GM12878 (cell line): ENCODE results near the gene MLLT3.
A peak's percentile ranks its signal among the peaks of the same experiment; 100 is the strongest.

ENCODE experiments used
- CTCF ChIP-seq, 3 experiments: IDR thresholded peaks in 2 of 3; conservative IDR thresholded peaks in 1 of 3; 2 replicates each; pipeline ENCODE4 v1.5.1; 2011; ENCODE audit warnings: low read depth in 3 of 3, low read length in 3 of 3, mild to moderate bottlenecking in 3 of 3, control low read depth in 2 of 3, moderate library complexity in 2 of 3, inconsistent platforms in 1 of 3, mixed read lengths in 1 of 3; ENCODE audit not compliant: control insufficient read depth in 2 of 3, insufficient read depth in 1 of 3; ENCODE audit errors: extremely low read depth in 1 of 3
- EGR1 ChIP-seq, 2 experiments: IDR thresholded peaks; 1 replicate in 1 of 2; 2 replicates in 1 of 2; pipeline ENCODE4 v1.6.1; 2011 to 2012; ENCODE audit warnings: low read depth in 2 of 2, low read length in 2 of 2, borderline replicate concordance in 1 of 2, mild to moderate bottlenecking in 1 of 2, moderate library complexity in 1 of 2
- MXI1 ChIP-seq: fragments of 150-350 bp; IDR thresholded peaks from 2 replicates; pipeline ENCODE4 v1.6.1; 2011; ENCODE audit warnings: low read depth, mild to moderate bottlenecking, inconsistent platforms, low read length, improper control_type of control experiment
- NFIC ChIP-seq: IDR thresholded peaks from 2 replicates; pipeline ENCODE4 v1.6.1; 2012; ENCODE audit warnings: low read depth, mild to moderate bottlenecking, inconsistent platforms, low read length, moderate library complexity
- POLR2AphosphoS5 ChIP-seq: IDR thresholded peaks from 2 replicates; pipeline ENCODE4 v1.6.1; 2011; ENCODE audit warnings: mild to moderate bottlenecking, low read length, inconsistent platforms
- RAD51 ChIP-seq: fragments of 450-650 bp; IDR thresholded peaks from 2 replicates; pipeline ENCODE4 v1.6.1; 2016; ENCODE audit warnings: moderate library complexity, mild to moderate bottlenecking, inconsistent platforms
- SRF ChIP-seq, 2 experiments: IDR thresholded peaks; 2 replicates each; pipeline ENCODE4 v1.6.1; 2011; ENCODE audit warnings: low read depth in 2 of 2, low read length in 2 of 2, mild to moderate bottlenecking in 1 of 2, moderate library complexity in 1 of 2
- TCF12 ChIP-seq: IDR thresholded peaks from 2 replicates; pipeline ENCODE4 v1.6.1; 2011; ENCODE audit warnings: low read depth, mild to moderate bottlenecking, low read length

GRCh38 chr9:20603524-20604268 is 18.6 kb downstream of the MLLT3 start:
- no peak for TF ChIP-seq POLR2AphosphoS5
- no peak for TF ChIP-seq MXI1
- TF ChIP-seq EGR1 (IDR thresholded peaks at IDR 0.05; ENCODE audit: borderline replicate concordance in 1 of 2, low read depth in 2 of 2, low read length in 2 of 2): no peak
- TF ChIP-seq NFIC: 0 out of 2 replicates have a peak, but pooled peaks have one; percentile 2
- no peak for TF ChIP-seq CTCF (IDR thresholded peaks at IDR 0.05 in 2 of 3, conservative IDR thresholded peaks at IDR 0.05 in 1 of 3; ENCODE audit: control insufficient read depth in 2 of 3, extremely low read depth in 1 of 3, insufficient read depth in 1 of 3, low read depth in 3 of 3, low read length in 3 of 3)
- TF ChIP-seq SRF (IDR thresholded peaks at IDR 0.05; ENCODE audit: low read depth in 2 of 2, low read length in 2 of 2): no peak
- TF ChIP-seq RAD51: no peak
- no peak for TF ChIP-seq TCF12
